NCI-H146 (cell line): ENCODE data around the gene ZBTB20.
"Not testable (repeated sequence)": the region's sequence is repeated elsewhere in the genome, so short reads cannot be mapped to it uniquely, and the experiment has no call there.

Experiments used
- DNase-seq: peaks from one replicate; lab custom pipeline; 2025; lab: John Stamatoyannopoulos, UW

ZBTB20 gene

GRCh38 chr3:115146418-115147328, at the start of gene ZBTB20:
ZBTB20 (minus strand) TSS chr3:115147288.
- DNase-seq = peak; percentile 89

GRCh38 chr3:115194476-115194875, 47.4 kb upstream of the ZBTB20 start:
- DNase-seq = no peak

GRCh38 chr3:115190747-115191146, 43.7 kb upstream of the ZBTB20 start:
- DNase-seq = no peak

- no peak for DNase-seq
These were observed 40.2 kb upstream of the ZBTB20 start for GRCh38 chr3:115187149-115187757.

- no peak for DNase-seq
These were observed 39.5 kb upstream of the ZBTB20 start for GRCh38 chr3:115186351-115187148.

- not testable (repeated sequence) for DNase-seq
These were observed 37.9 kb upstream of the ZBTB20 start for GRCh38 chr3:115184859-115185572.

- peak; percentile 49 for DNase-seq
These were observed 31.8 kb upstream of the ZBTB20 start for GRCh38 chr3:115178930-115179329.

GRCh38 chr3:115169808-115170207, 22.7 kb upstream of the ZBTB20 start:
- no peak for DNase-seq

GRCh38 chr3:115165701-115166100, 18.6 kb upstream of the ZBTB20 start:
- no peak for DNase-seq

- no peak for DNase-seq
These were observed 18.2 kb upstream of the ZBTB20 start for GRCh38 chr3:115165266-115165665.

- no peak for DNase-seq
These were observed 17.5 kb upstream of the ZBTB20 start for GRCh38 chr3:115164374-115165221.

- no peak for DNase-seq
These were observed 15.7 kb upstream of the ZBTB20 start for GRCh38 chr3:115162759-115163158.

GRCh38 chr3:115161866-115162265, 14.8 kb upstream of the ZBTB20 start:
- no peak for DNase-seq

- no peak for DNase-seq
These were observed 14.2 kb upstream of the ZBTB20 start for GRCh38 chr3:115161168-115161834.

- no peak for DNase-seq
These were observed 13.2 kb upstream of the ZBTB20 start for GRCh38 chr3:115160295-115160694.

GRCh38 chr3:115156046-115156654, 9.1 kb upstream of the ZBTB20 start:
- DNase-seq = no peak

GRCh38 chr3:115154611-115155010, 7.5 kb upstream of the ZBTB20 start:
- DNase-seq = no peak

- no peak for DNase-seq
These were observed 4.8 kb upstream of the ZBTB20 start for GRCh38 chr3:115151921-115152320.

- DNase-seq = peak; percentile 43
These were observed 1.2 kb upstream of the ZBTB20 start for GRCh38 chr3:115148142-115148790.
